Head of caudate nucleus (tissue), 42 donors: ENCODE results near the gene FRMD5.
A peak's percentile ranks its signal among the peaks of the same experiment; 100 is the strongest.
"Not testable (repeated sequence)": the region's sequence is repeated elsewhere in the genome, so short reads cannot be mapped to it uniquely, and the experiment has no call there.

ENCODE experiments used
- DNase-seq, 42 donors: peaks; one replicate each; pipeline versions ENCODE4 v3.0.0 to v3.0.0-alpha.2; 2020 to 2021; ENCODE audit warnings: mixed read lengths in 7 of 42
- intact Hi-C: fragments of 100-400 bp; cut with DNase I; formaldehyde crosslinking; loops from one replicate; pipeline ENCODE4 v1.15.0; 2022

The FRMD5 gene

DNA sequence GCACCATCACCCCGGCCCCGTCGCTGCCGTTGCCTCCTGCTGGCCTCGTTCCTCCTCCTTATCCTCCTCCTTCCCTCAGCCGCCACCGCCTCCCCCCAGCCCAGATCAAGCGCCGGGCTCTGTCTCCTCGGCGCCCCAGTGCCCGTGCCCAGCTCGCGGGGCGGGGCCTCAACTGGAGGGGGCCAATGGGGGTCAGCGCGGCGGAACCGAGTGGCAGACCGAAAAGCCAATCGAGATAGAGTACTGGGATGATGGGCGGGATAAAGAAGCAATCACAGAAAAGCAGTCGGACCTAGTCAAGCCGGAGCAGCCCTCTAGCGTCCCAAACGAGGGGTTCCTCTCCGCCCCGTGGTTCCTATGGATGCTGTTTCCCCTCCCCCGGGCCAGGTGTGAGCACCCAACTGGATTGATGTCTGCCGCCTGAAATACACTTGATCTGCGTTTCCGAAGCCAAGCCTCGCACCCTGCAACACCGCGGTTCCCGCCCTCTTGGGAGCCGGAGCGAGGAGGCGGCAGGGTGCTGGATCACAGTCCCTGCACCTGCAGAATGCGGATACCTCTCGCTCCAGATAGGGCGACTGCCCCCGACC, at the start of gene FRMD5:
TSS of gene FRMD5 (minus strand) at position 121 of the 590 bp plus-strand sequence.
- intact Hi-C loops: loop anchor here (10.0 kb wide), 3 partner anchors 50 to 290 kb away; no protein-coding TSS in a partner anchor
- peak; percentile 92 to 99 (median 97) for DNase-seq

DNA sequence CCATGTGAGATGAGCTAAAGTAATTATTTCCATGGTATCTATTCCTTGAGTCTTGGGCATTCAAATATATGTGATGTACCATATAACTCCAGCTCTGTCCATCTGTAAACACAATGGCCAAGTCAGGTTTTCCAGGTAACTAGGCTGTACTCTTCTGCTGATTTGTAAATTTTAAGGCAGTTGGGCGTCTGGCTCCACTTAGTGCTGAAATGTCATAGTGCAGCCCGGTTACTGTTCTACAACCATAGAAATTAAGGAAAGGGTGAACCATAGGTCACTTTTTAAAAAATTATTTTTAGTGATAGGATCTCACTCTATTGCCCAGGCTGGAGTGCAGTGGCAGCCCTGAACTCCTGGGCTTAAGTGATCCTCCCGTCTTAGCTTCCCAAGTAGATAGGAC, 48.8 kb upstream of the FRMD5 start:
- DNase-seq: peak in 7 of 42 donors; percentile 11 to 62 (median 18)
- intact Hi-C loops: no loop called here

DNA sequence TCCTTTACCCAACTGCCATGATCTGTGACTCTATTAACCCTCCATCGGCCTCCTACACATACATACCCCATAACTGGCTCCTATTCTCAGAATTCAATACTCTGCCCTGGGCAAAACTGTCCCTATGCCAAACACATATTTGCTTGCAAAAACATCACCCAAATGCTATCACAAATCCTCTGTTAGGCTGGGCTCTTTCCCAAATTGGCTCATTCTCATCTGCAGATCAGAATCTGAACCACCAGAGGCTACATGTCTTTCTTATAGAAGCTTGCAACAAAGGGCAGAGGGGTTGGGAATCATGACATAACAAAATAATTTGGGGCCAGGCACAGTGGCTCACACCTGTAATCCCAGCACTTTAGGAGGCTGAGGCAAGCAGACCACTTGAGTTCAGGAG, 48.1 kb upstream of the FRMD5 start:
- DNase-seq: no peak

DNA sequence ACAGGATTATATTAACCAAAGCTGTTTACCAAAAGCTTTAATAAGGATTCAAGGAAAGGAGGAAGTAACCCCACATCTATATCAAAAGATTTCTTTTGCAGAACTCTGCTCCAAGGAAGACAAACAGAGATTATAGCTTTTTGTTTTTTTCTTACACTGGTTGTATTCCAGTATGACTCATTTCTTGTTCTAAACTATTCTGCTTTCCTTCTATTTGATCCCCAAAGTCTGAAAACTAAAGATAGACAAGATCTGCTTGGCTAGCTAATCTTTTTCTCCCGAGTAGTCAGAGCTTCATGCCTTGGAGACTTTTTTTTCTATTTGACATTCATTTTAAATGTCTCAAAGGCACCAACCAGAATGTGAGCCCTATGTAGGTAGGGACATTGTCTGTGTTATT, 36.8 kb upstream of the FRMD5 start:
- DNase-seq: no peak
- intact Hi-C loops: no loop called here

More for the DNA sequence above, 48.1 kb upstream of the FRMD5 start:
- intact Hi-C loops: no loop called here

DNA sequence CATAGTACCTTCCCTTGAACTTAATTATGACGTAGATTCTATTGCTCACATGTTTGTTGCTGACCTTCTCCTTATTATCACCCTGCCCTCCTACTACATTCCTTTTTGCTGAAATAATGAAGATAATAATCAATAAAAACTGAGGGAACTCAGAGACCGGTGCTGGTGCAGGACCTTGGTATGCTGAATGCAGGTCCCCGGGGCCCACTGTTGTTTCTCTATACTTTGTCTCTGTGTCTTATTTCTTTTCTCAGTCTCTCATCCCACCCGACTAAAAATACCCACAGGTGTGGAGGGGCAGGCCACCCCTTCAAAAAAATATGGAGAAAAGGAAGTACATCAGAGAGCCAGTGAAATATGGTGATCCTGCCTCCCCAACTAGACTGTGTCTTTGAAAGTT, 34.2 kb upstream of the FRMD5 start:
- intact Hi-C loops, DNase-seq: not testable (repeated sequence)

DNA sequence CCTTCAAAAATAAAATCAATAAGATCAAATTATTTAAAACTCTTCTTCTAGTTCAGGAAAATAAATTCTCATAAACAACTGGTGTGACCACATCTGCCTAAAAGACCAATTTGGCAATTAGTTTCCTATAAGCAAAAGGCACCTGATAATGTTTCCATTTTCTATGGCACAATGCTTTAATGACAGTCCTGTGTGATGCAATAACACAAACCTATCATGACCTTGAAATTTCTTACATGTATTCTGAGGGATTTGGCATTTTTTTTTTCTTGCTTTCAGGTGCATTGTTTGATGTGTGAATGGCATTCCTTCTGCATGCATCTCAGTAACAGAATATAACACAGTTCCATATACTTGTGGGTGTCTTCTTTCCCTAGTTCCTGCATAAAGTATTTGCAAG, 32.5 kb upstream of the FRMD5 start:
- intact Hi-C loops: no loop called here

DNA sequence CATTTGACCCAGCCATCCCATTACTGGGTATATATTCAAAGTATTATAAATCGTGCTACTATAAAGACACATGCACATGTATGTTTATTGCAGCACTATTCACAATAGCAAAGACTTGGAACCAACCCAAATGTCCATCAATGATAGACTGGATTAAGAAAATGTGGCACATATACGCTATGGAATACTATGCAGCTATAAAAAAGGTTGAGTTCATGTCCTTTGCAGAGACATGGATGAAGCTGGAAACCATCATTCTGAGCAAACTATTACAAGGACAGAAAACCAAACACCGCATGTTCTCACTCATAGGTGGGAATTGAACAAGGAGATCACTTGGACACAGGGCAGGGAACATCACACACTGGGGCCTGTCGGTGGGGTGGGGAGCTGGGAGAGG, 31.9 kb upstream of the FRMD5 start:
- intact Hi-C loops: not testable (repeated sequence)

More for the DNA sequence above, 32.5 kb upstream of the FRMD5 start:
- no peak for DNase-seq

DNA sequence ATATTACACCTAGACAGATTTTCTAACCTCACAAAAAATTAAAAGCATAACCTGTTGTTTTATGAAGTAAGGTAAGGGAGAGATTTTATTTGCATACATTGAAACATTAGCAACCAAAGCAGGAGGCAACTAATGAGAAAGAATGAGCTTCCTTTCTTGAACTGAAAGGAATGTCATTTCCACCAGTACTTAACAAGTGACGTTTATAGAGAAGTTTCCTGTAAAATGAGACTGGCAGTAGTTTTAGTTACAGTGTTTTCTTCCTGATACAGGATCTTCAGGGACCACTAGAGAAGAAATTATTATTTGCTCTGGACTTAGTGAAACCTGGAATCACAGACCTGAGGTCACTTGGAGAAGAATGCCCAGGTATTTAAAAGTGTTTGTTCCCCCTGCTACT, 27.4 kb upstream of the FRMD5 start:
- intact Hi-C loops: no loop called here
- DNase-seq: no peak

More for the DNA sequence above, 31.9 kb upstream of the FRMD5 start:
- DNase-seq: not testable (repeated sequence)

DNA sequence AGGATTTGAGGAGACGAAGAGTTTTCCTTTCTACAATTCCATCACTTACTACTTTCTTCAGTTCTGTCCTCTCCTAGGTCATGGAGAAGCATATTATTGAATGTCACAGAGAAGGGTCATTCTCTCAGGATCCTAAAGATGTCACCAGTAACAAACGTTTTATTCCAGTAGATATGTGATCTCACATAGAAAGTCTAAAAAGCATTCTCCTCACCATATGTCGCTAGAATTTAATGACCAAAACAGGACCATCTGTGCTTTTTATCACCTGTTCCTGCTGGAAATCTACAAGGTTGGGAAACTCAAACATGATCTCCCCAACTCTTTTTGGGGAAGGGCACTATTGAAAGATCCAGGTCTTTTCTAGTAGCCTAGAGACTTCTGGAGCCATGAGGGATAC, 24.0 kb upstream of the FRMD5 start:
- no peak for DNase-seq
- intact Hi-C loops: no loop called here

DNA sequence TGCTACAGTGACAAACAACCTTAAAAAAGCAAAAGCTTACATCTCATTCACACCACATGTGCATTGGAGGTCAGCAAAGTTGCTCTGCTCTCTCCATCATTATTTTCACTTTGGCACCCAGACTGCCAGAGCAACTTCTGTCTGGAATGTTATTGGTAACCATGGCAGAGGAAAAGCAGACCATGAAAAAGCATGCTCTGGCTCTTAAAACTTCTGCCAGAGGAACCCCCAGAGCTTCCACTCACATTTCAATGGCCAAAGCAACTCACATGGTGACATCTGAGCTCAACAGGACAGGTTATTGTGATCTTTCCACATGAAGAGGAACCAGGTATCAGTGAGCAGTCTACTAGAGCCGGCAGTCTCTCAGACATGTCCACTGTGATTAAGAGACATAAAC, 21.9 kb upstream of the FRMD5 start:
- intact Hi-C loops: no loop called here
- no peak for DNase-seq

DNA sequence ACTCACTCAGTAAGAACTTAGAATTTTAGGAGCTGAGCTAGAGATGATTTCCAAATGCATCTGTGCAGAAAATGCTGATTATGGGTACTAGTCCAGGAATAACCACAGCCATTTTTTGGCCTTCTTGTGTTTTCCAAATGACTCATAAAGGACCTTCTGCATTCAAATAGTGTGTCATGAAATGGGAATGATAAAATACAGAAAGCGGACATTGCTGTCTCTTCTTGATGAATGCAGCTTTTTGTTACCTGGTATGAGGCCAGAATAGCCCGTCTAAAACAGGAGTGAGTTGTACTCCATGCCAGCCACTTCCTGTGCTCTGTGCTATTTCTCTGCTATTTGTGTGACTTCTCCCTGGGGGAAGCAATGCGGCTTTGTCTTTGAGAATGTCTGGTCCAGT, 20.5 kb upstream of the FRMD5 start:
- DNase-seq: no peak
- intact Hi-C loops: no loop called here

DNA sequence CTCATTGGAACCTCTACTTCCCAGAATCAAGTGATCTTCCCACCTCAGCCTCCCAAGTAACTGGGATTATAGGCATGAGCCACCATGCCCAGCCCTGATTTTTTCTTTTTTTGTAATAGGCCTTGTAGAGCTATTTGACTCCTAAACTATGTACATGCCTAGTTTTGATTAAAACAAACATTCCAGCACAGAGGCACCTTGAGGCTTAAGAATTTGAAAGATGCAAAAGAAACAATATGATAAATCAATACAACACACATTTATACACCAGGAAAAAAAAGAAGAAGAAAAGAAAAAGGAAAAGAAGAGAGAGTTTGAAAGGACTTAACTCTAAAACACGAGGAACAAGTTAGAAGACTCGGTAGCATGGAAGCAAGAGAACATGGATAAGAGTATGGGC, 13.9 kb upstream of the FRMD5 start:
- intact Hi-C loops: no loop called here
- DNase-seq: no peak

DNA sequence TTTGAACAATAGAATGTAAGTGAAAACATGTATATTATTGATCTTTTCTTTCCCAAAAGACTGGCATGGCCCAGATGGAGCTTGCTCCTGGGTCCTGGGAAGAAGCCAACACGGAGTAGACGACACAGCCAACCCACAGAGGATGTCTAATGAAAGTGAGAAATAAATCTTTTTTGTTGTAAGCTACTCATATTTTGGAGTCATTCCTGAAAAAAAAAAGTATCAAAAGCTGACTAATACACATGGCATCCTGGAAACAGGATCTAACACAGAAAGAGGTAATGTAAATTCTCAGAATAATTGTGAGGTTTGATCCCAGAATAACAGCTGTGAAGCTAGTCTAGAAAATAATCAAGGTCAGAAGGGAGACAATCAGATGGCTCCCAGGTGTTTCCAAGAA, 12.6 kb upstream of the FRMD5 start:
- intact Hi-C loops: no loop called here
- no peak for DNase-seq

DNA sequence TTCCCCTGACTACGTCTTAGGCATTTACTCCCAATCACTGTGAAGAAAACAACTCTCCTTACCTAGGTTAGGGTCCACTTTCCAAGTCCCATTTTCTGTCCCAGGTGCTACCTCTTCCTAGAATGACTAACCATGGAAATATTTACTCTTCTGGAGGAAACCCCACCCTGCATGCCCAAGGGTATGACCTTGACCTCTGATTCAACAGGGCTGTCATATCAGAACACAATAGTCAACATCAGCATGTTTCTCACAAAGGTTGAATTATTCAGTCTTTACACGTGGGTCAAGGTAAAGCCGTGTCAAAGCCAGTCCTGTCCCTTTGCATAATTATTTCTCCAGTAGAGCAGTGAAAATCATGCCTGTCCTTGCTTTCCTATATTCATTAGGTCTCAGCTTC, 4.3 kb upstream of the FRMD5 start:
- intact Hi-C loops: loop anchor here (10.0 kb wide), 3 partner anchors 55 to 295 kb away; no protein-coding TSS in a partner anchor
- no peak for DNase-seq

DNA sequence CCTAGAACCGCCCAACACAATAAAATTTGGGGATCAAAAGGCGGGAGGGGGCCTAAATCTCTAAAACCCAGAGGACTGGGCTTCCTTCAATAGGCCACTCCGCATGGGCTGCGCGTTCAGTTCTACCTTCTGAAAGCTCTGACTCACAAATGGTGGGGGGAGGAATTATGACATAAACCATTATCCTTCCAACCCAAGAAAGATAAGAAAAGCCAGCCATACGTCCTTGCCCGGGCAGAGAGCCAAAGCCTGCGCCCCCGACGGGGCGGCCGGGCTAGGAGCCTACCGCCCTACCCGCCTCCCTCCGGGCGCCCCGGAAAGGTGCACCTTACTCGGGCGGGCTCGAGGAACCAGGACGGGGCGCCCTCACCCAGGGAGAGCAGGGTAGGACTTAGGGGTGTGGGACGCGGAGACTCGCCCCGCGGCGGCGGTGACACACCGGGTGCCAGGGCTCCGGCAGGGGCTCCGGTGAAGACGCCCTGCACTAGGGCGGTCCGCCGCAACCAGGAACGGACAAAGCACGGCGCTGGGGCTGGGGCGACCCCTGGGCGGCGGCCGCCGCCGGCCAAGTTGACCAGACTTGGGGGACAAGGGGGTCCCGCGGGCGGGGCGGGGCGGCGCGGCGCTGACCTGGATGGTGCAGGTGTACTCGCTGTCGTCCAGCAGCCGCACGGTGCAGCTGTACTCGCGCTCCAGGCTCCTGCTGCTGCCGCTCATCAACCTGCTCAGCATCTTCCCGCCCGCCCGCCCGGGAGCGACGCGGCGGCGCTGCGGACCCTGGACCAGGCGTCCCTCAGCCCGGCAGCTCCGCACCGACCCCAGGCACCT, 534 bp downstream of the FRMD5 start:
- intact Hi-C loops: loop anchor here (10.0 kb wide), 3 partner anchors 50 to 290 kb away; no protein-coding TSS in a partner anchor
- peak in 41 of 42 donors; percentile 26 to 83 (median 64) for DNase-seq

DNA sequence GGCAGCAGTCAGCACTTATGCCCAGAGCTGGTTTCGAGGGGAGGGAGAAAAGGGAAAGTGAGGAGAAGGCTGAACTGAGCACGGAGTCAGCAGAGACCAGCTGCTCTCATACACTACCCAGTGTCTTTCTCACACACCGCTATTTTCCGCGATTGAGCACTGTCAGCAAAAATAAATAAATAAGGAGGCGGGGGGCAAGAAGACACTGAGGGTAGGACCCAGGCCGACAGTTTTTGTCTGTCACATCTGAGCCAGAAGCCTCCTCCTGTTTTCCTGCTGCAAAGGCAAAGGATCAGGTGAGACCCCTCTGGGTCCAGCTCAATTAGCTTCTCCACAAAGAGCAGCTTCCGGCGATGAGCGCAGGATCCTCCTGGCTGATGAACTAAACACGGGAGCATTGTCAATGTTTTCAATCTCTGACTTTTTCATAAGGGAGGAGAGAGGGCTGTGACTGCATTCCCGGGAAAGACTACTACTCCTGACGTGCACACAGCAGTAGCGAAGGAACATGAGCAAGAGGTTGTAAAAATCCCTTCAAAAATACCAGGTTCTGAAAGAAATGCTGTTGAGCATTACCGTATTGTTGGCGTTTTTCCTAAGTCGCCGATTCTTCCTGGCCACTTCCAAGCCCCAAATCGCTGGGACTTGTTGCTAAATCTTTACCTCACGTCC, 1.3 kb downstream of the FRMD5 start:
- intact Hi-C loops: loop anchor here (10.0 kb wide), 3 partner anchors 49 to 289 kb away; no protein-coding TSS in a partner anchor
- peak in 37 of 42 donors; percentile 8 to 77 (median 42) for DNase-seq

DNA sequence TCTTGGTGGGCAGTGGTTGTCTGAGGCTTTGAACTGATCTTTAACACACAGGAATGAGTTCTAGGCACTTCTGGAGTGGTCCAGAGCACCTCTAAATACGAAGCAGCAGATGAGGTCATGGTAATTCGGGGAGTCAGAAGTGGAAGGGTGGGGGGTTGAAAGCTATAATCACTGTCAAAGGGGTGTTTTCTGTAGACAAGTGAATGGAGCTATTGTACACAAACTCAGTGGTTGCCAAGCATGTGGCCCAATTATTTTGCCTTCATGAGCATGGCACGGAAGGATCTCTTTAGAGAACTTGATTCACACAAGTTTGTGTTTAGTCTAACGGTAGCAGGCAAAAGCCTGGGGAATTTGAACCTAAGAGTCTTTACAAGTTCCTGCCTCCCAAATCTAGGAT, 6.3 kb downstream of the FRMD5 start:
- DNase-seq: peak in 40 of 42 donors; percentile 19 to 91 (median 74)
- intact Hi-C loops: no loop called here

DNA sequence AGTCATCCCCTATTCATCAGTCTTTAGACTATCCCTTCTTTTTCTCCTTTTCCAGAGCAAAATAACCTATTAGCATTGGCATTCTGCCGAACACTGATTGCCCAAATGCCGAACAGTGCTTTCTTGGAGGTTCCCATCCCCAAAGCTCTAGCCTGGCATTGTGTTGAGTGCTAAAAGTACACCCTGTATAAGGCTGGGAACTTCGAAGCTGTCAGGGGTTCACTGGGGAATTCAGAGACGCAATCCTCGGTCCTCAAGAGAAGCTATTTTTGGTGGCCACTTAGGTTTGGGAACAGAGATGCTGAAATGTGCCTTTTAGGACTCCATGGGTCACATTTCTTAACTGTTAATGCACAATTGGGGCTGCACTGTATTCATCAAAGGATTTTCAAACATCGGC, 8.4 kb downstream of the FRMD5 start:
- DNase-seq: peak in 19 of 42 donors; percentile 10 to 70 (median 31)
- intact Hi-C loops: no loop called here

DNA sequence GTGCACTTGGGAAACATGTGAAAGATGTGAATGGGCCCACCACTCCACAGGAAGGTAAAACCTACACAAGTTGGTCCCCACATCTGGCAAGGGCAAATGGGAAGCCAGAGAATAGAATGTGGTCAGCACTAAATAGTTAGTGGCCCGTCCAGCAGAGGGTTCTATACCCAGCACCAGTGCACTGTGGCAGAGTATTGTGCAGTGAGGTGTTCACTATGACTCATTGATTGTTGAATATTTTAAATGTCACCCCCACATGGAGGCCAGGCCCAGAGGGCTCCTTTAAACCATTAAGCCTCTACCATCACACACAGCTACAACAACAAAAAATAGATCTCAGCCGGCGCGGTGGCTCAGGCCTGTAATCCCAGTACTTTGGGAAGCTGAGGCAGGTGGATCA, 11.7 kb downstream of the FRMD5 start:
- no peak for DNase-seq
- intact Hi-C loops: no loop called here

DNA sequence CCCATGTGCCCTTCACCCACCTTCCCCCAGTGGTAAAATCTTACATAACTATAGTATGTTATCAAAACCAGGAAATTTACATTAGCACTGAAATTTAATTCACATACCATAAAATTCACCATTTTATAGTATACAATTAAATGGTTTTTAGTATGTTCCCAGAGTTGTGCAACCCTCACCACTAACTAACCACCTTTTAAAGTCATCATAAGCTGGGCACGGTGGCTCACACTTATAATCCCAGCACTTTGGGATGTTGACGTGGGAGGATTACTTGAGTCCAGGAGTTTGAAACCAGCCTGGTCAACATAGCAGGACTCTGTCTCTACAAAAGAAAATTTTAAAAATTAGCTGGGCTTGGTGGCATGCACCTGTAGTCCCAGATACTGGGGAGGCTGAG, 13.7 kb downstream of the FRMD5 start:
- intact Hi-C loops: no loop called here
- no peak for DNase-seq
